ENCODE results near the gene EPC1. TPM values are rescaled to one million over a fixed set of nuclear protein-coding genes. Genes with fewer than 3 reads are reported as not detected.
A peak's percentile ranks its signal among the peaks of the same experiment; 100 is the strongest.

Gene EPC1
- total RNA-seq, 1 donor from 2014 or later = 62.7 TPM

DNA sequence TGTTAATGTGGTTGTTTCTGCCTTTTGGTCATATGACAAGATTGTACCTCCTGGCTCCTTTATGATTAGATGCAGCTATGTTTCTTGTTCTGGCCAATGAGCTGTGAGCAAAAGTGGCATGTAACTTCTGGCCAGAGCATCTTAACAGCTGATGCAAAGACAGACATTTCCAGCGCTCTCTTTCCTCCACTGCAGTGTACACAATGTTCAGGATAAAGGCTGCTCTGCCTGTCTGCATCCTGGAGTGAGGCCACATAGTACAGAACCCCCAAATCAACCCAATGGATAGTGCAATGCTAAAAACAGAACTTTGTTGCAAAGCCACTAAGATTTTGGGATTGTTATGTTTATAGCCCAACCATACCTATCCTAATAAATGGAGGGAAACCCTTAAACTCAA, 17.9 kb downstream of the EPC1 start:
- Mint-ChIP-seq H3K27ac (peak overlapping the region; percentile 58), H3K4me1 (peaks cover 63% of the 10 kb centered on the region), H3K27me3 (ENCODE audit: low read depth) (no peaks in the 10 kb centered on the region), H3K36me3 (no peaks in the 10 kb centered on the region), H3K4me3 (no peak overlapping the region), H3K9me3 (no peaks in the 10 kb centered on the region)
- TF ChIP-seq, protein P1, sequence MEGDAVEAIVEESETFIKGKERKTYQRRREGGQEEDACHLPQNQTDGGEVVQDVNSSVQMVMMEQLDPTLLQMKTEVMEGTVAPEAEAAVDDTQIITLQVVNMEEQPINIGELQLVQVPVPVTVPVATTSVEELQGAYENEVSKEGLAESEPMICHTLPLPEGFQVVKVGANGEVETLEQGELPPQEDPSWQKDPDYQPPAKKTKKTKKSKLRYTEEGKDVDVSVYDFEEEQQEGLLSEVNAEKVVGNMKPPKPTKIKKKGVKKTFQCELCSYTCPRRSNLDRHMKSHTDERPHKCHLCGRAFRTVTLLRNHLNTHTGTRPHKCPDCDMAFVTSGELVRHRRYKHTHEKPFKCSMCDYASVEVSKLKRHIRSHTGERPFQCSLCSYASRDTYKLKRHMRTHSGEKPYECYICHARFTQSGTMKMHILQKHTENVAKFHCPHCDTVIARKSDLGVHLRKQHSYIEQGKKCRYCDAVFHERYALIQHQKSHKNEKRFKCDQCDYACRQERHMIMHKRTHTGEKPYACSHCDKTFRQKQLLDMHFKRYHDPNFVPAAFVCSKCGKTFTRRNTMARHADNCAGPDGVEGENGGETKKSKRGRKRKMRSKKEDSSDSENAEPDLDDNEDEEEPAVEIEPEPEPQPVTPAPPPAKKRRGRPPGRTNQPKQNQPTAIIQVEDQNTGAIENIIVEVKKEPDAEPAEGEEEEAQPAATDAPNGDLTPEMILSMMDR (IDR thresholded peaks at IDR 0.05; ENCODE audit: unreplicated experiment) = no peak
- DNase-seq (ENCODE audit: low spot score in 2 of 2, unreplicated experiment in 2 of 2) = no peak

DNA sequence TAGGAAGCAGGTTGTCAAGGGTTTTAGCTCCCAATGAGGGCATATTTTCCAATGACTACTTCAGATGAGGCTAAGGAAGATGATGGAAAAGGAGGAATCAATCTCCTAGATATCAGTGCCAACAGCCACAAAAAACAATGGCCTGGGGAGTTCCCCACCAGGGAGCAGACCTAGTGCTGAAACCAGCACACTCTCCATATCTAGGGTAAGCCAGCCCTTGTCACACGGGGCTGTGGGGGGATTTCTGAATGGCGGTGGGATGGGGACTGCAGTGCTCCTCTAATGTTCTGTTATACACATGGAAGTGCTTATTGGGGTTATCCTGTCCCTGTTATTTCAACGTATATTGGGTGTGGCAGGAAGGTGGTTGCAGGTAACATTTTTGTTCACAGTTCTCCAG, 18.5 kb downstream of the EPC1 start:
- Mint-ChIP-seq H3K27ac (peak overlapping the region; percentile 58), H3K4me1 (peaks cover 61% of the 10 kb centered on the region)

DNA sequence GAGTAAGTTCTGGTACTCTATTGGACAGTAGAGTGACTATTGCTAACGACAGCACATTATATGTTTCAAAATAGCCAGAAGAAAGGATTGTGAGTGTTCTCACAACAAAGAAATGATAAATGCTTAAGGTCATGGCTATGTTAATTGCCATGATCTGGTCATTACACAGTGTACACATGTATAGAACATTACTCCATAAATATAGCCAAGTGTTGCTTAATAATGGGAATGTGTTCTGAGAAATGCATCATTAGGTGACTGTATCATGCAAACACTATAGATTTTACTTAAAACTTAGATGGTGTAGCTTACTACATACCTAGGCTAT, 19.6 kb downstream of the EPC1 start:
- no peak for DNase-seq (ENCODE audit: low spot score in 2 of 2, unreplicated experiment in 2 of 2)
- Mint-ChIP-seq H3K27ac (peak overlapping the region; percentile 63), H3K27me3 (ENCODE audit: low read depth) (no peaks in the 10 kb centered on the region), H3K9me3 (no peaks in the 10 kb centered on the region), H3K36me3 (no peaks in the 10 kb centered on the region), H3K4me1 (peaks cover 56% of the 10 kb centered on the region), H3K4me3 (no peak overlapping the region)
- TF ChIP-seq, protein P1 (IDR thresholded peaks at IDR 0.05; ENCODE audit: unreplicated experiment) = no peak

More for the DNA sequence above, 18.5 kb downstream of the EPC1 start:
- Mint-ChIP-seq H3K27me3 (ENCODE audit: low read depth) (no peaks in the 10 kb centered on the region), H3K9me3 (no peaks in the 10 kb centered on the region), H3K36me3 (no peaks in the 10 kb centered on the region), H3K4me3 (no peak overlapping the region)
- no peak for DNase-seq (ENCODE audit: low spot score in 2 of 2, unreplicated experiment in 2 of 2)
- TF ChIP-seq, protein P1 (IDR thresholded peaks at IDR 0.05; ENCODE audit: unreplicated experiment) = no peak

DNA sequence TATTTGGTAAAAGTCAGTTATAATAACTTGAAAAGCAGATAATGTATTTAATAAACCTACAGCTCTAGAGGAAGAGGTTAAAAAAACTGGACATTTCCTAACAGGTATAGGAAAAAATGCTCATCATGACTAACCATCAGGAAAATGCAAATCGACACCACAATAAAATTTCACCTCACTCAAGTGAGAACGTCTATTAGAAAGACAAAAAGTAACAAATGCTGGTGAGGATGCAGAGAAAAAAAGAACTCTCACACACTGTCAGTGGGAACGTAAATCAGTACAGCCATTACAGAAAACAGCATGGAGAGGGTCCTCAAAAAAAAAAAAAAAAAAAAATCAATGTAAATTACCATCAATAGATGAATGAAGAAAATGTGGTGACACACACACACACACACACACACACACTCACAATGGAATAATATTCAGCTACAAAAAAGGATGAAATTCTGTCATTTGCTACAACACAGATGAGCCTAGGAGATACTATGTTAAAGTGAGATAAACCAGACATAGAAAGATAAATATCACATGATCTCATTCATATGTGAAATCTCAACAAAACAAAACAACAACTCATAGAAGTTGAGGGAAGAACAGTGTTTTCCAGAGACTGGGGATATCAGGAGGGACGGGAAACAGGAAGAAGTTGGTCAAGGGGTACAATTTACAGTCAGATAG, 20.1 kb downstream of the EPC1 start:
- Mint-ChIP-seq H3K36me3 (no peaks in the 10 kb centered on the region), H3K4me1 (peaks cover 53% of the 10 kb centered on the region), H3K9me3 (no peaks in the 10 kb centered on the region), H3K27ac (peak overlapping the region; percentile 63), H3K4me3 (no peak overlapping the region), H3K27me3 (ENCODE audit: low read depth) (no peaks in the 10 kb centered on the region)
- TF ChIP-seq, protein P1 (IDR thresholded peaks at IDR 0.05; ENCODE audit: unreplicated experiment) = no peak
- DNase-seq (ENCODE audit: low spot score in 2 of 2, unreplicated experiment in 2 of 2) = no peak

DNA sequence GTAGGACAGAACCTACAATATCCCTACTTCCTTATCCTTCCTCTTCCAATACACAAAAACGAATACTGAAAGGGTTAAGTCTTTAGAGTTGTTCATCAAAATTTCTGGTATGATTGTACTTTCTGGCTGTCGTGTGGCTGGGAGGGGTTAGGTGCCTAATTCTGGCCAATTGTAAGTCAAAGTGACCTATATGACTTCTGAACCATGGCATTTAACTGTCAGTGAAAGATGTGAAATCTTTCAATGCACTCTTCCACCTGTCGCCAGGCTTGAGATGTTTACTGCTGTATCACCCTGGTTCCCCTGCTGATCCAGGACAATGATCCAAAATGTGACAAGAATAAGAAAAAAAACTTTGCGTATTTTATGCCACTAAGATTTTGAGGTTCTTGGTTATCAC, 20.8 kb downstream of the EPC1 start:
- Mint-ChIP-seq H3K4me3 (no peak overlapping the region), H3K9me3 (no peaks in the 10 kb centered on the region), H3K27ac (peak overlapping the region; percentile 44), H3K27me3 (ENCODE audit: low read depth) (no peaks in the 10 kb centered on the region), H3K4me1 (peaks cover 50% of the 10 kb centered on the region), H3K36me3 (no peaks in the 10 kb centered on the region)
- TF ChIP-seq, protein P1 (IDR thresholded peaks at IDR 0.05; ENCODE audit: unreplicated experiment) = no peak
- no peak for DNase-seq (ENCODE audit: low spot score in 2 of 2, unreplicated experiment in 2 of 2)

DNA sequence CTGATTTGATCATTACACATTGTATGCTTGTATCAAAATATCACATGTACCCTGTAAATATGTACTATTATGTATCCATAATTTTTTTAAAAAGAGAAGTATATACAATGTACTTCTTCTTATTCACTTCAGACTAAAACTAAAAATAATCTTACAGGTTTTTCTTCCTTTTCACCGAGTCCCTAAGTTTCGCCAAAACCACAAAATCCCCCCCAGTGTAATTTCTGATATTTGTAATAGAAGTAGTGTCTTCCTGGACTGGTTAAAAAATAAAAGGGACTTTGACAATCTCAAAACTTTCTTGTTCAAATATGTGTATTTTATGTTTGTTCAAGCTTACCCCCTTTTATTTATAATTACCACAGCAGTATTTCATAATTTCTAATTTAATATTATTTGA, 23.9 kb downstream of the EPC1 start:
- DNase-seq (ENCODE audit: low spot score in 2 of 2, unreplicated experiment in 2 of 2) = no peak
- H3K27me3 Mint-ChIP-seq (ENCODE audit: low read depth) = no peaks in the 10 kb centered on the region
- TF ChIP-seq, protein P1 (IDR thresholded peaks at IDR 0.05; ENCODE audit: unreplicated experiment) = no peak
- no peak overlapping the region for H3K4me3 Mint-ChIP-seq
- H3K27ac Mint-ChIP-seq = no peak overlapping the region
- peaks cover 2% of the 10 kb centered on the region for H3K36me3 Mint-ChIP-seq
- no peaks in the 10 kb centered on the region for H3K9me3 Mint-ChIP-seq
- peaks cover 42% of the 10 kb centered on the region for H3K4me1 Mint-ChIP-seq

Measured in mesothelial cell of epicardium (in vitro differentiated cells).